Tibial nerve (tissue), 3 donors: ENCODE data around the gene EPG5.

Source experiments
- POLR2A ChIP-seq, 2 donors: fragments of 450-650 bp; IDR thresholded peaks; one replicate each; pipeline ENCODE4 v1.6.1; 2017; ENCODE audit warnings: antibody characterized with exemption in 2 of 2, mild to moderate bottlenecking in 2 of 2, moderate library complexity in 2 of 2
- TF ChIP-seq, protein P1 (sequence below), 5 experiments: fragments of 200-600 bp in 3 of 5; fragments of 450-650 bp in 2 of 5; sonication (generic) in 3 of 5; IDR thresholded peaks; one replicate each; pipeline ENCODE4 v1.5.1; 2016 to 2019; ENCODE audit warnings: antibody characterized with exemption in 5 of 5, mild to moderate bottlenecking in 3 of 5, moderate library complexity in 2 of 5

DNA sequence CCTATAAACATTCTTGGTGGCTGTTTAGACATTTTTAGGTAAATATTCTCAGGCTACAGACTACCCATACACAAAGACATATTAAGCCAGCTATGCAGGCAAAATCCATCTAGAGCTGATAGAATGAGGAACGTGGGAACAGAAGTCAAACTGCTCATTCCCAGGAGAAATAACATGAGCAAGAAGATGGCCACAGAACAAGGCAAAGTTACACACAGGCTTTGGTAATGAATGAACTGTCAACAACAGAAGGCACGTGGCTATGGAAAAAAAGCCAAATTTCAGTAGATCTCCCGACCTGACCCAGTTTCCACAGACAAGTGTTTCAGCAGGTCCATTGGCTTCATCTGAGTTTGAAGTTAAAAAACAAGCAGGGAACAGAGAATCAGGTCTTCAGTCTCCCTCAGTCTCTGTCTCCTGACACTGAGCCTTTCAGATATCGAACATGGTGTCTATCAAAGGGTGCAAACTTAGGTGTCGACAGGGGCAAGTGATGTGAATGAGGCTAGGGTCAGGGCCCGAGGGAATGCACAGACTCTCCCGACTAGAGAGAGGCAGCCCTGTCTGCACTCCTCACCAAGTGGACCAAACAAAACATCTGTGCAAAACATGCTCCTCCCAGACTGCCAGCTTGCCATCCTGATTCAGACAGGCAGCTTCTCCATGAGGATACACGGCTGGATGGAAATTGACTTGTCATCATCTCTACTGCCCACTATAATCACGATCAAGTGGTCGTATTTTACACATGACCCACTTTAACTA lies 115.8 kb downstream of the EPG5 start:
- TF ChIP-seq, protein P1, sequence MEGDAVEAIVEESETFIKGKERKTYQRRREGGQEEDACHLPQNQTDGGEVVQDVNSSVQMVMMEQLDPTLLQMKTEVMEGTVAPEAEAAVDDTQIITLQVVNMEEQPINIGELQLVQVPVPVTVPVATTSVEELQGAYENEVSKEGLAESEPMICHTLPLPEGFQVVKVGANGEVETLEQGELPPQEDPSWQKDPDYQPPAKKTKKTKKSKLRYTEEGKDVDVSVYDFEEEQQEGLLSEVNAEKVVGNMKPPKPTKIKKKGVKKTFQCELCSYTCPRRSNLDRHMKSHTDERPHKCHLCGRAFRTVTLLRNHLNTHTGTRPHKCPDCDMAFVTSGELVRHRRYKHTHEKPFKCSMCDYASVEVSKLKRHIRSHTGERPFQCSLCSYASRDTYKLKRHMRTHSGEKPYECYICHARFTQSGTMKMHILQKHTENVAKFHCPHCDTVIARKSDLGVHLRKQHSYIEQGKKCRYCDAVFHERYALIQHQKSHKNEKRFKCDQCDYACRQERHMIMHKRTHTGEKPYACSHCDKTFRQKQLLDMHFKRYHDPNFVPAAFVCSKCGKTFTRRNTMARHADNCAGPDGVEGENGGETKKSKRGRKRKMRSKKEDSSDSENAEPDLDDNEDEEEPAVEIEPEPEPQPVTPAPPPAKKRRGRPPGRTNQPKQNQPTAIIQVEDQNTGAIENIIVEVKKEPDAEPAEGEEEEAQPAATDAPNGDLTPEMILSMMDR (IDR thresholded peaks at IDR 0.05) = no peak
- no peak for TF ChIP-seq POLR2A (IDR thresholded peaks at IDR 0.05)
